Activated T-cell treated with anti-CD3 and anti-CD28 coated beads, Interleukin-2, amount 50 U/mL, for 24 hours (primary cell): Measurements from ENCODE around the gene ZIC2.
A peak's percentile ranks its signal among the peaks of the same experiment; 100 is the strongest.

Source experiments
- DNase-seq: peaks from one replicate; pipeline ENCODE4 v3.0.0-alpha.2; 2020
- H3K27ac Mint-ChIP-seq: 2 replicates; pipeline ENCODE4 v1.8.0; 2020; ENCODE audit warnings: mild to moderate bottlenecking, mixed read lengths
- H3K27me3 Mint-ChIP-seq: 2 replicates; pipeline ENCODE4 v1.8.0; 2020; ENCODE audit warnings: mixed read lengths
- H3K36me3 Mint-ChIP-seq: 2 replicates; pipeline ENCODE4 v1.8.0; 2020; ENCODE audit warnings: low read depth, mixed read lengths
- H3K4me1 Mint-ChIP-seq: 2 replicates; pipeline ENCODE4 v1.8.0; 2020; ENCODE audit warnings: low read depth, mixed read lengths
- H3K4me3 Mint-ChIP-seq: 2 replicates; pipeline ENCODE4 v1.8.0; 2020; ENCODE audit warnings: mild to moderate bottlenecking, moderate library complexity, mixed read lengths
- H3K9me3 Mint-ChIP-seq: 2 replicates; pipeline ENCODE4 v1.8.0; 2020; ENCODE audit warnings: mixed read lengths

Gene ZIC2

GRCh38 chr13:99955107-99955746, 26.4 kb upstream of the ZIC2 start:
- peaks cover 93% of the 10 kb centered on the region for H3K27me3 Mint-ChIP-seq
- H3K4me3 Mint-ChIP-seq: no peak overlapping the region
- no peaks in the 10 kb centered on the region for H3K9me3 Mint-ChIP-seq
- DNase-seq: no peak
- H3K36me3 Mint-ChIP-seq: no peaks in the 10 kb centered on the region
- peaks cover 34% of the 10 kb centered on the region for H3K4me1 Mint-ChIP-seq
- no peak overlapping the region for H3K27ac Mint-ChIP-seq

GRCh38 chr13:99955747-99956472, 25.7 kb upstream of the ZIC2 start:
- DNase-seq: peak; percentile 42
- H3K9me3 Mint-ChIP-seq: no peaks in the 10 kb centered on the region
- peak overlapping the region; percentile 51 for H3K4me3 Mint-ChIP-seq
- peaks cover 93% of the 10 kb centered on the region for H3K27me3 Mint-ChIP-seq
- peaks cover 34% of the 10 kb centered on the region for H3K4me1 Mint-ChIP-seq
- no peak overlapping the region for H3K27ac Mint-ChIP-seq
- no peaks in the 10 kb centered on the region for H3K36me3 Mint-ChIP-seq

- peaks cover 34% of the 10 kb centered on the region for H3K4me1 Mint-ChIP-seq
- no peaks in the 10 kb centered on the region for H3K36me3 Mint-ChIP-seq
- peaks cover 93% of the 10 kb centered on the region for H3K27me3 Mint-ChIP-seq
- peak overlapping the region; percentile 51 for H3K4me3 Mint-ChIP-seq
- no peaks in the 10 kb centered on the region for H3K9me3 Mint-ChIP-seq
- peak overlapping the region; percentile 1 for H3K27ac Mint-ChIP-seq
- peak; percentile 45 for DNase-seq
Observed at GRCh38 chr13:99956473-99957349, 24.9 kb upstream of the ZIC2 start.

- Mint-ChIP-seq H3K27ac (no peak overlapping the region), H3K4me3 (no peak overlapping the region), H3K9me3 (no peaks in the 10 kb centered on the region), H3K4me1 (peaks cover 34% of the 10 kb centered on the region), H3K27me3 (peaks cover 90% of the 10 kb centered on the region), H3K36me3 (no peaks in the 10 kb centered on the region)
- DNase-seq: no peak
Observed at GRCh38 chr13:99958406-99959126, 23.0 kb upstream of the ZIC2 start.

GRCh38 chr13:99959127-99959539, 22.5 kb upstream of the ZIC2 start:
- DNase-seq: no peak
- no peak overlapping the region for H3K27ac Mint-ChIP-seq
- peaks cover 90% of the 10 kb centered on the region for H3K27me3 Mint-ChIP-seq
- no peaks in the 10 kb centered on the region for H3K9me3 Mint-ChIP-seq
- H3K4me3 Mint-ChIP-seq: no peak overlapping the region
- H3K36me3 Mint-ChIP-seq: no peaks in the 10 kb centered on the region
- peaks cover 34% of the 10 kb centered on the region for H3K4me1 Mint-ChIP-seq

GRCh38 chr13:99959540-99960230, 21.9 kb upstream of the ZIC2 start:
- H3K27me3 Mint-ChIP-seq: peaks cover 86% of the 10 kb centered on the region
- peak; percentile 35 for DNase-seq
- peaks cover 34% of the 10 kb centered on the region for H3K4me1 Mint-ChIP-seq
- H3K9me3 Mint-ChIP-seq: no peaks in the 10 kb centered on the region
- no peaks in the 10 kb centered on the region for H3K36me3 Mint-ChIP-seq
- H3K4me3 Mint-ChIP-seq: peak overlapping the region; percentile 52
- H3K27ac Mint-ChIP-seq: no peak overlapping the region

GRCh38 chr13:99960663-99961311, 20.8 kb upstream of the ZIC2 start:
- no peak overlapping the region for H3K27ac Mint-ChIP-seq

GRCh38 chr13:99961636-99962035, 19.9 kb upstream of the ZIC2 start:
- Mint-ChIP-seq H3K9me3 (no peaks in the 10 kb centered on the region), H3K27me3 (peaks cover 82% of the 10 kb centered on the region), H3K36me3 (no peaks in the 10 kb centered on the region), H3K27ac (no peak overlapping the region), H3K4me1 (peaks cover 24% of the 10 kb centered on the region), H3K4me3 (no peak overlapping the region)
- no peak for DNase-seq

More at GRCh38 chr13:99960663-99961311, 20.8 kb upstream of the ZIC2 start:
- H3K36me3 Mint-ChIP-seq: no peaks in the 10 kb centered on the region
- H3K27me3 Mint-ChIP-seq: peaks cover 82% of the 10 kb centered on the region
- no peak for DNase-seq
- H3K4me1 Mint-ChIP-seq: peaks cover 33% of the 10 kb centered on the region
- no peaks in the 10 kb centered on the region for H3K9me3 Mint-ChIP-seq
- H3K4me3 Mint-ChIP-seq: no peak overlapping the region

DNA sequence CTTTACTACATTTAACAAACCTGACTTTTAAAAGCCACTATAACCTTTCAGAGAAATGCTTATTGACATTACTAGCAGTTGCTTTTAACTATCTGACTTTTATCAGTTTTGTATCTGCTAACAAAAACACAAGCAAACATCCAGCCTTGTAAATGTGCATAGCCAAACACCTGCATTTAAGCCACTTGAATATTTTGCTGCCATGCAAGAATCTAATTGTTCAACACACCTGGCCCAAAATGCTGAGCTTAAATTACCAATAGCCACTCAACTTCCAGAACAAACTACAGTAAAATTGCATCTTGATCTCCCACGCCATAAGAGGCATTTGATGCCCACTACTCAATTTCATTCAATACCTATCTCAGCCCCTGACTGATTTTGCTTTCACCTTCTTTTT, 19.3 kb upstream of the ZIC2 start:
- H3K27ac Mint-ChIP-seq: no peak overlapping the region
- peaks cover 80% of the 10 kb centered on the region for H3K27me3 Mint-ChIP-seq
- no peaks in the 10 kb centered on the region for H3K9me3 Mint-ChIP-seq
- peaks cover 21% of the 10 kb centered on the region for H3K4me1 Mint-ChIP-seq
- H3K36me3 Mint-ChIP-seq: no peaks in the 10 kb centered on the region
- no peak for DNase-seq
- no peak overlapping the region for H3K4me3 Mint-ChIP-seq

DNA sequence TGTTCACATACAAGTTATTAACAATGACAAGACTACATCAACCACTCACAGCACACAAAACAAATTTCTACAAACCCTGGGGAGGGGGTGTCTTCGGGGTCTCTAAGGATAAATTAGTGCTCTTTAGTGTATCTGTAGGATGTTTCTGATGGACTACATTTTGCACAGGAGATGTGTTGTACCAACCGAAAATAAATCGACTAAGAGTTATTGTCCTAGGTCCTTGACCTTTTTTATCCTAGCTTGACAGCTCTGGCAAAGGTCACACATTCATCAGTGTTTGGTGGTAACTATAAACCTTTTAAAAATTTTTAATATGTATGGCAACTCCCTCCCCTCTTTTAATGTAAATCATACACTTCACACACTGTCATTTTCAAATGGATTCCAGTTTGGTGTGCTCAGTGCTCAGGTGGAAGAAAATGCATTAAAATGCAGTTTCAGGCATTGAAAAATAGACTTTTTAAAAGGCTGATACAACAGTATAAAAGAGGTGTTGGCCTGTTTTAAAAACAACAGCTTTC, 17.7 kb upstream of the ZIC2 start:
- H3K4me1 Mint-ChIP-seq: peaks cover 15% of the 10 kb centered on the region
- H3K4me3 Mint-ChIP-seq: no peak overlapping the region
- peaks cover 74% of the 10 kb centered on the region for H3K27me3 Mint-ChIP-seq

DNA sequence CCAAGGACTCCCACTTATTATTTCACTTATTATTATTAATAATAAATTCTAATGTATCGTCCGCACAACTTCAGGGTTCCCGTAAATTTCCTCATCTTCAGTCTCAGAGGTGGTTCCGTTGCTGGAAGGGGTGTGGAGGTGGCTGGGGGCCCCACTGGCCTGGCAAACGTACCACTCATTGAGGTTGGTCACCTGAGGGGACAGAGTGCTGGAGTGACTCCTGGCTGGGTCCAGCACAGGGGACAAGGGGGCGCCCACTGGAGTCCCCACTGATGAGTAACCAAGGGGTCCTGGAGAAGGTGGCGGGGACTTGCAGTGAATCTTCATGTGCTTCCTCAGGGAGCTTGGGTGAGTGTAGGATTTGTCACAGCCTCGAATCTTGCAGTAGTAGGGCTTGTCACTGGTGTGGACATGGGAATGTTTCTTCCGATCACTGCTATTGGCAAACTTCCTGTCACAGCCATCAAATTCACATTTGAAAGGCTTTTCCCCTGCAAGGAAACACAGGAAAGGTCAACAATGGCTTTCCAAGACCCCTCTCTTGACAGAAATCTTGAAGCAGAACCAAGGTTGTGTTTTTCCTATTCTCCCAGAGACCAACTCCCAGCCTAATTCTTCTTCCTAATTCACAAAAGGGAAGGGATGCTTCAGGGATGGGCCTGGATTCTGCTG, 16.1 kb upstream of the ZIC2 start:
- H3K27me3 Mint-ChIP-seq: peaks cover 72% of the 10 kb centered on the region
- DNase-seq: no peak
- no peaks in the 10 kb centered on the region for H3K36me3 Mint-ChIP-seq
- H3K4me3 Mint-ChIP-seq: no peak overlapping the region
- peaks cover 17% of the 10 kb centered on the region for H3K4me1 Mint-ChIP-seq
- no peak overlapping the region for H3K27ac Mint-ChIP-seq
- no peaks in the 10 kb centered on the region for H3K9me3 Mint-ChIP-seq

More for the DNA sequence above, 17.7 kb upstream of the ZIC2 start:
- H3K27ac Mint-ChIP-seq: no peak overlapping the region
- no peaks in the 10 kb centered on the region for H3K36me3 Mint-ChIP-seq
- no peak for DNase-seq
- H3K9me3 Mint-ChIP-seq: no peaks in the 10 kb centered on the region

GRCh38 chr13:99966064-99966805, 15.3 kb upstream of the ZIC2 start:
- Mint-ChIP-seq H3K4me1 (peaks cover 17% of the 10 kb centered on the region), H3K4me3 (no peak overlapping the region), H3K27me3 (peaks cover 65% of the 10 kb centered on the region), H3K36me3 (no peaks in the 10 kb centered on the region), H3K27ac (no peak overlapping the region), H3K9me3 (no peaks in the 10 kb centered on the region)
- no peak for DNase-seq
